GM15510 (cell line): ENCODE measurements around the gene HRCT1.

Experiments
- POLR2A ChIP-seq: IDR thresholded peaks from 3 replicates; pipeline ENCODE4 v1.6.1; 2011; ENCODE audit warnings: borderline replicate concordance; ENCODE audit not compliant: insufficient read length; ENCODE audit errors: extremely low read depth

The HRCT1 gene

DNA sequence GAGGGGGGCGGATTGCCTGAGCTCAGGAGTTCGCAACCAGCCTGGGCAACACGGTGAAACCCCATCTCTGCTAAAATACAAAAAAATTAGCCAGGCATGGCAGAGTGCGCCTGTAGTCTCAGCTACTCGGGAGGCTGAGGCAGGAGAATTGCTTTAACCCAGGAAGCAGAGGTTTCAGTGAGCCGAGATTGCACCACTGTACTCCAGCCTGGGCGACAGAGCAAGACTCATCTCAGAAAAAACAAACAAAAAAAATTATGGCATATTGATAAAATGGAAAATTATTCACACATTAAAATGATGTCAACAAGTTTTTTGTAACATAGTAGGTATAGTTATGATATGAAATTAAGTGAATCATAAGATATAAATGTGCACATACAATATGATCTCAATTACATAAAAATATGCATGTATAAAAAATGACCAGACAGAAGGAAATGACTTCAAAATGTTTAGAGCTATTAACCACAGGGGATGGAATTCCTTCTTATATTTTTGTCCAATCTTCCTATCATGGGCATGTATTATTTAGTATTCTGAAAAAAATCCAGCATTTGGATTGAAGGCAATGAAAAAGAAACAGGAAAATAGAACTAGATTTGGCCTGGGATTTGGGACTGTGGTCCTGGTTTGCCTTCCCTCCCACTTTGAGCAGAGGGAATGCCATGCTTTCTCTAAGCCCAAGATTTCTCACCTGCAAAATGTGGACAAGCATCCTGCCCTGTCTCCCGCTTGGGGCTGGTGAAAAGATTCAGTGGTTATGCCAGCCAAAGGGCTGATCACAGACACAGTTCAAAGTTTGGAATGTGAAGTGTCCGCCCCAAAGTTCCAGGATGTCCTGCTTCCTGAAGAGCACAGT lies 22.8 kb downstream of the HRCT1 start:
- no peak for TF ChIP-seq POLR2A

DNA sequence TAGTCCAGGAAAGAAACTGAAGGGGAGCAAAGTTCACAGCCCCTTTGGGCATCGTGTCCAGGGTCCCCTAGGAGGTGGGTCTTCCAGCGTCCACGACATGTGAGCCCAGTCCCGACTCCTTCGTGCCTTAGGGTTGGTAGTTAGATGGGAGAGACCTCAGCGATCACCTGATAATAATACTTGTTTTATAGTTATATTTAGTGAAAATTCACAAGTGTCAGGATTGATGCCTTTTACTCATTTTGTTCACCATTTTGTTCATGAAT lies 23.4 kb downstream of the HRCT1 start:
- TF ChIP-seq POLR2A, result no peak

- no peak for TF ChIP-seq POLR2A
These were observed 24.5 kb downstream of the HRCT1 start for GRCh38 chr9:35930521-35930920.

DNA sequence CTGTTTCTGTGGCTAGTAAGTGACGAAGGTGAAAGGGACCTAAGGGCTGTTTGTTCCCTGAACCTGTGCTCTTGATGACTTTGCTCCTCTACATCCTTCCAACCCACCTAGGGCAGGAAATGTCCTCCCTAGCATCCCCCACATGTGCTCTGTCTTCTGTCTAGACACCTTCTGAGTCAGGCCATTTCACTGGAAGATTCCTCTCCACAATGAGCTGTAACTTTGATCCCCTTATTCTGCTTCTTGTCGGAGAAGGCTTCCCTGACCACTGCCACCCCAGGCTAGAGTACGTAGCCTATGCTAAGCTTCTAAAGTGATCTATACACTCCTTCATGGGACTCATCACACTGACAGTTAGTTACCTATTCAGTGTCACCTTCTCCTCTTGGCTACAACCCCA lies 25.0 kb downstream of the HRCT1 start:
- TF ChIP-seq POLR2A, result no peak

- TF ChIP-seq POLR2A, result no peak
These were observed 26.7 kb downstream of the HRCT1 start for GRCh38 chr9:35932735-35933134.

- no peak for TF ChIP-seq POLR2A
These were observed 27.6 kb downstream of the HRCT1 start for GRCh38 chr9:35933550-35934067.

- TF ChIP-seq POLR2A, result no peak
These were observed 29.3 kb downstream of the HRCT1 start for GRCh38 chr9:35935261-35935660.

GRCh38 chr9:35935755-35936509 lies 29.9 kb downstream of the HRCT1 start:
- TF ChIP-seq POLR2A, result no peak

DNA sequence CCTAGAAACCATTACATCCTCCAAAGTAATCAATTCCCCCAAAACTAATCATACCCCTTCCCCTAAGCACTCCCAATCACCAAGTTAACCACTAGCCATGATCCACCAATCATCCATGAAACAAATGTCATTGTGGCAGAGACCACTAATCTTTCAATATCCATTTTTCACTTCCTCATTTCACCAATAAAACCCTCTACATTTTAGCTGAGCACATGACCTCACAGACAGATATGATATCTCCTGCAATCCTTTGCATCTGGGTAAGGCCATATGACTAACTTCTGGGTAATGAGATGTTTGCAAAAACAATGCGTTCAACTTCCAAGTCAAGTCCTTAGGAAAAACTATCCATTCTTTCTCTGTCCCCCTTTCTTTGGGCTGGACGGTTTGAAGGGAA lies 31.2 kb downstream of the HRCT1 start:
- no peak for TF ChIP-seq POLR2A

GRCh38 chr9:35938474-35939356 lies 32.7 kb downstream of the HRCT1 start:
- no peak for TF ChIP-seq POLR2A

GRCh38 chr9:35939679-35940250 lies 33.8 kb downstream of the HRCT1 start:
- no peak for TF ChIP-seq POLR2A

DNA sequence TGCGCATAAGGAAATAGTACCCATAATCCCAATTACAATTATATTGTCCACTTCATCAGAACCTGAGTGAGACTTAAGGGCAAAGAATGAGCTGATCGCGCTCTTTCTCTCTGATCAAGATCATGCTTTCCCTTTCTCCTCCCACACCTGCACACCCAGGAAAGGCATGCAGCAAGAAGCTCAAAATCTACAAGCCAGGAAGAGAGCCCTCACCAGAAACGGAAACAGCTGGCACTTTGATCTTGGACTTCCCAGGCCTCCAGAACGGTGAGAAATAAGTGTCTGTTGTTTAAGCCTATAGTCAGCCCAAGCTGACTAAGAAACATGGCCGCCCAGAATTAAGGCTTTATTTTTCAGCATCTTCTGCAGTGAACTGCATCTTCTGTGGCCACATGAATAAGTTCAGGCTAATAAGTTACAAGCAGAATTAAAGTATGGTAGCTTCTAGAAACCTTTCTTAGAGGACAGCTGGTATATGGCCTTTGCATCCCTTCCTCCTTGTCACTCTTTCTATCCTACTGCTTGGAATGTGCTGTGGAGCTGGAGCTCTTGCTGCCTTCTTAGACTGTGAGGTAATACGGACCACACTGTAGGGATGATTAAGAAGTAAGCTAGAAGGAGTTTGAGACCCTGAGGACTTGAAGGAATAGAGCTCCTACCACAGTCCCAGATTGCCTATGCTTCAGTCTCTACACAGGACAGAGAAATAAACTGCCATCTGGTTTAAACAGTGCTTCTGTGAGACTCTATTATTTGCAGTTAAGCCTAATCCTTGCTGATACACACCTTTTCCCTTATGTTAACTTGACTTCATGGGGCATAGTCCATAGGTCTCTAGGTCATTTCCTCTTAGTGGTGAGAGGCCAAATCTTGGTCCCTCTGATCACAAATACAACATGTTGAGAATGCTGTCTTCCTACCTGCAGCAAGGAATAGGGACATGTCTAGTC lies 34.7 kb downstream of the HRCT1 start:
- TF ChIP-seq POLR2A, result no peak

GRCh38 chr9:35942286-35942685 lies 36.3 kb downstream of the HRCT1 start:
- TF ChIP-seq POLR2A, result no peak
